ENCODE data around the gene ENG. TPM values are rescaled to one million over a fixed set of nuclear protein-coding genes. Genes with fewer than 3 reads are reported as not detected.

Gene ENG
- polyA plus RNA-seq, 1 experiment, result 17.2 TPM

DNA sequence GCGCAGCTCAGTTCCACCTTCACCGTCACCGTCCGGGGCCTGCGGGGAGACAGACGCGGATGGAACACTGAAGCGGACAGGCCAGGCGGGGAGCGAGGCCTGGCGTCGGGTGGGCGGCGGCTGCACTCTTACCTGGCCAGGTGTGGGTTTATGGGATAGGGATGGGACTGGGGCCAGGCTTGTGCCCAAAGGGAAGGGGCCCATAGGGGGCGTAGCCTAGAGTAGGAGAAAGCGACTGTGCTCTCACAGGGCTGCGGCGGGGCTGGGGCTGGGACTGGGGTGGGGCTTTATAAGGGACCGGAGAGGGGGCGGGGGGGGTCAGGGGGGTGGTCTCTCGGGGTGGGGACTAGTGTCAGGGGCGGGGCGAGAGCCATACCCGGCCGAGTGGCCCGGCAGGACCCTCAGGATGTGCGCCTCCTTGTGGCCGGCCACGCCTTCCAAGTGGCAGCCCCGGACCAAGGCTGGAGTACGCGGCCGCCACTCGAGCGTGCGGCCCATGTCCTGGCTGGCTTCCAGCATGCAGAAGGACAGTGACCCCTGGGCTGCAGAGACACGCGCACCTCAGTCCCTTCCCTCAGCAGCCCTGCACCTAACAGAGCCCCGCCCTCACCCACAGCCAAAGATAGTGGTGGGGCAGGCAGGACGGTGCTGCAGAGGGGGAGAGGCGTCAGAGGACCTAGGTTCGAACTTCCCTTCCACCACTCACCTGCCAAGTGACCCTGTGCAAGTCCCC lies 29.0 kb downstream of the ENG start:
- Histone ChIP-seq H3K4me3 (ENCODE audit: low read depth, low read length) (no peak overlapping the region), H3K27ac (ENCODE audit: low read depth, low read length) (no peak overlapping the region), H3K27me3 (ENCODE audit: control insufficient read depth, insufficient read depth, low read length) (no peaks in the 10 kb centered on the region), H3K9me3 (ENCODE audit: control insufficient read depth, insufficient read depth, low read length) (no peaks in the 10 kb centered on the region)
- DNase-seq (ENCODE audit: low read depth, low spot score), result no peak
- CTCF ChIA-PET, result interaction anchor here (0.5 to 1.2 kb wide), 2 partner anchors 12 to 45 kb away, joined by 4 to 7 read pairs; no protein-coding TSS in a partner anchor
- POLR2A ChIA-PET, result no interaction called here
- 0 out of 2 replicates have a peak, but pooled peaks have one; percentile 16 for TF ChIP-seq CTCF (IDR thresholded peaks at IDR 0.05; ENCODE audit: low read depth, low read length)

GRCh38 chr9:127822108-127822507 lies 32.4 kb downstream of the ENG start:
- ChIA-PET POLR2A (no interaction called here), CTCF (no interaction called here)
- no peak overlapping the region for H3K4me3 ChIP-seq (ENCODE audit: low read depth, low read length)
- no peak overlapping the region for H3K27ac ChIP-seq (ENCODE audit: low read depth, low read length)
- no peak for DNase-seq (ENCODE audit: low read depth, low spot score)
- no peaks in the 10 kb centered on the region for H3K27me3 ChIP-seq (ENCODE audit: control insufficient read depth, insufficient read depth, low read length)
- no peaks in the 10 kb centered on the region for H3K9me3 ChIP-seq (ENCODE audit: control insufficient read depth, insufficient read depth, low read length)
- TF ChIP-seq CTCF (IDR thresholded peaks at IDR 0.05; ENCODE audit: low read depth, low read length), result no peak

GRCh38 chr9:127818574-127818973 lies 35.9 kb downstream of the ENG start:
- H3K9me3 ChIP-seq (ENCODE audit: control insufficient read depth, insufficient read depth, low read length), result no peaks in the 10 kb centered on the region; the same call in 1 of the 2 replicates
- no peak overlapping the region for H3K27ac ChIP-seq (ENCODE audit: low read depth, low read length)
- H3K4me3 ChIP-seq (ENCODE audit: low read depth, low read length), result no peak overlapping the region
- ChIA-PET POLR2A (interaction anchor here (0.5 to 1.2 kb wide), 4 partner anchors 10 to 35 kb away, joined by 3 to 5 read pairs (median 3); partner anchors contain the start of gene FPGS), CTCF (no interaction called here)
- TF ChIP-seq CTCF (IDR thresholded peaks at IDR 0.05; ENCODE audit: low read depth, low read length), result no peak
- H3K27me3 ChIP-seq (ENCODE audit: control insufficient read depth, insufficient read depth, low read length), result no peaks in the 10 kb centered on the region
- DNase-seq (ENCODE audit: low read depth, low spot score), result no peak

GRCh38 chr9:127817881-127818434 lies 36.5 kb downstream of the ENG start:
- ChIA-PET CTCF (interaction anchor here (0.9 kb wide), 1 partner anchor 103 kb away, joined by 3 read pairs; no protein-coding TSS in a partner anchor), POLR2A (interaction anchor here (0.5 to 1.1 kb wide), 2 partner anchors 16 to 19 kb away, joined by 3 read pairs; partner anchors contain the start of gene FPGS)
- H3K27ac ChIP-seq (ENCODE audit: low read depth, low read length), result no peak overlapping the region

More at GRCh38 chr9:127817881-127818434, 36.5 kb downstream of the ENG start:
- DNase-seq (ENCODE audit: low read depth, low spot score), result no peak
- H3K9me3 ChIP-seq (ENCODE audit: control insufficient read depth, insufficient read depth, low read length), result no peaks in the 10 kb centered on the region; the same call in 1 of the 2 replicates
- H3K27me3 ChIP-seq (ENCODE audit: control insufficient read depth, insufficient read depth, low read length), result no peaks in the 10 kb centered on the region
- no peak for TF ChIP-seq CTCF (IDR thresholded peaks at IDR 0.05; ENCODE audit: low read depth, low read length)
- no peak overlapping the region for H3K4me3 ChIP-seq (ENCODE audit: low read depth, low read length)
